Neuronal stem cell (in vitro differentiated cells): ENCODE results near the gene SURF4.

ENCODE experiments used
- DNase-seq: peaks from one replicate; pipeline ENCODE4 v3.0.0-alpha.2; 2013; ENCODE audit warnings: low spot score
- H2AFZ ChIP-seq: one replicate; pipeline ENCODE4 v1.6.1; 2013; ENCODE audit warnings: mild to moderate bottlenecking, low read length, inconsistent platforms
- H2AK5ac ChIP-seq: 2 replicates; pipeline ENCODE4 v1.6.1; 2013; ENCODE audit warnings: low read depth, mild to moderate bottlenecking, inconsistent platforms, low read length, moderate library complexity, mixed read lengths
- H2BK120ac ChIP-seq: 2 replicates; pipeline ENCODE4 v1.6.1; 2013; ENCODE audit warnings: low read depth, mild to moderate bottlenecking, inconsistent platforms, low read length, moderate library complexity, mixed read lengths
- H2BK12ac ChIP-seq: one replicate; pipeline ENCODE4 v1.6.1; 2013; ENCODE audit warnings: low read length, inconsistent platforms
- H2BK15ac ChIP-seq: 2 replicates; pipeline ENCODE4 v1.6.1; 2013; ENCODE audit warnings: mild to moderate bottlenecking, low read length, inconsistent platforms, mixed read lengths
- H2BK5ac ChIP-seq: one replicate; pipeline ENCODE4 v1.6.1; 2013; ENCODE audit warnings: inconsistent platforms, mild to moderate bottlenecking, low read length, moderate library complexity
- H3K14ac ChIP-seq: one replicate; pipeline ENCODE4 v1.6.1; 2013; ENCODE audit warnings: low read length, inconsistent platforms
- H3K18ac ChIP-seq: 2 replicates; pipeline ENCODE4 v1.6.1; 2013; ENCODE audit warnings: low read length, inconsistent platforms
- H3K23ac ChIP-seq: 2 replicates; pipeline ENCODE4 v1.6.1; 2013; ENCODE audit warnings: low read depth, mild to moderate bottlenecking, mixed read lengths, low read length, inconsistent platforms; ENCODE audit not compliant: poor library complexity
- H3K27ac ChIP-seq: replicated peaks from 3 replicates; pipeline ENCODE4 v1.5.1; 2013; ENCODE audit warnings: low read length, inconsistent platforms
- H3K27me3 ChIP-seq, 3 experiments: 2 replicates each; pipeline ENCODE4 v1.6.1; 2013; ENCODE audit warnings: low read length in 3 of 3, mild to moderate bottlenecking in 2 of 3, inconsistent platforms in 1 of 3, low read depth in 1 of 3, mixed read lengths in 1 of 3, moderate library complexity in 1 of 3; ENCODE audit not compliant: control insufficient read depth in 3 of 3, insufficient read depth in 3 of 3
- H3K36me3 ChIP-seq, 2 donors: replicated peaks in 1 of 2; 2 replicates each; pipeline ENCODE4 v1.6.1; 2013; ENCODE audit warnings: low read length in 2 of 2; ENCODE audit not compliant: control insufficient read depth in 2 of 2, insufficient read depth in 2 of 2
- H3K4ac ChIP-seq: 2 replicates; pipeline ENCODE4 v1.6.1; 2013; ENCODE audit warnings: inconsistent platforms, mild to moderate bottlenecking, low read length, moderate library complexity
- H3K4me1 ChIP-seq, 2 donors: 1 replicate in 1 of 2; 2 replicates in 1 of 2; pipeline ENCODE4 v1.6.1; 2013; ENCODE audit warnings: low read length in 2 of 2, low read depth in 1 of 2; ENCODE audit not compliant: control insufficient read depth in 2 of 2, insufficient read depth in 1 of 2
- H3K4me2 ChIP-seq: one replicate; pipeline ENCODE4 v1.6.1; 2013; ENCODE audit warnings: mild to moderate bottlenecking, low read length, inconsistent platforms; ENCODE audit not compliant: insufficient read depth, poor library complexity, severe bottlenecking
- H3K4me3 ChIP-seq, 2 donors: 2 replicates each; pipeline ENCODE4 v1.5.1; 2013; ENCODE audit warnings: low read length in 2 of 2, mild to moderate bottlenecking in 2 of 2, inconsistent platforms in 1 of 2, moderate library complexity in 1 of 2
- H3K79me1 ChIP-seq: one replicate; pipeline ENCODE4 v1.6.1; 2013; ENCODE audit warnings: low read depth, mild to moderate bottlenecking, inconsistent platforms, low read length, moderate library complexity
- H3K9ac ChIP-seq: one replicate; pipeline ENCODE4 v1.6.1; 2013; ENCODE audit warnings: mild to moderate bottlenecking, low read depth, low read length, inconsistent platforms; ENCODE audit not compliant: poor library complexity
- H3K9me3 ChIP-seq, 2 donors: replicated peaks in 1 of 2; 2 replicates each; pipeline versions ENCODE3 to v1.6.1; 2013; ENCODE audit warnings: low read length in 2 of 2, mild to moderate bottlenecking in 2 of 2, inconsistent platforms in 1 of 2, low read depth in 1 of 2, mixed read lengths in 1 of 2, moderate library complexity in 1 of 2; ENCODE audit not compliant: control insufficient read depth in 2 of 2, insufficient read depth in 1 of 2
- H4K8ac ChIP-seq: one replicate; pipeline ENCODE4 v1.6.1; 2013; ENCODE audit warnings: low read depth, mild to moderate bottlenecking, inconsistent platforms, low read length, moderate library complexity
- H4K91ac ChIP-seq: one replicate; pipeline ENCODE4 v1.6.1; 2013; ENCODE audit warnings: low read length, low read depth, mild to moderate bottlenecking, inconsistent platforms; ENCODE audit not compliant: poor library complexity
- WGBS, 2 donors: extraction: QIAGEN DNeasy Blood & Tissue Kit; methylation state at CpG; one replicate each; pipeline ENCODE4 v1.1.7; 2013; ENCODE audit warnings: missing lambda C conversion rate in 2 of 2, mixed read lengths in 1 of 2; ENCODE audit not compliant: insufficient read length in 2 of 2, insufficient replicate concordance in 1 of 2; ENCODE audit errors: extremely low coverage in 2 of 2; 5-methylcytosine and 5-hydroxymethylcytosine counted together

SURF4 gene

GRCh38 chr9:133362359-133363044, 13.4 kb downstream of the SURF4 start:
- H2AK5ac ChIP-seq, result no peak overlapping the region
- no peak overlapping the region for H2BK15ac ChIP-seq
- peaks cover 59 to 98% of the 10 kb centered on the region in 2 donors for H3K36me3 ChIP-seq
- no peaks in the 10 kb centered on the region for H3K27me3 ChIP-seq
- peaks cover 14% of the 10 kb centered on the region for H3K79me1 ChIP-seq
- no peak overlapping the region for H3K4me3 ChIP-seq
- no CpG with 5 or more reads among the region's 15 CpGs for WGBS, 2 donors
- no peak overlapping the region for H3K18ac ChIP-seq
- no peak overlapping the region for H3K4ac ChIP-seq
- no peak overlapping the region for H3K14ac ChIP-seq
- no peak overlapping the region for H3K9ac ChIP-seq
- DNase-seq, result no peak
- no peak overlapping the region for H3K27ac ChIP-seq
- H3K4me1 ChIP-seq, result peaks cover 0 to under 1% of the 10 kb centered on the region in 2 donors
- no peak overlapping the region for H4K91ac ChIP-seq
- no peak overlapping the region for H2BK5ac ChIP-seq
- H2BK12ac ChIP-seq, result no peak overlapping the region
- no peak overlapping the region for H3K4me2 ChIP-seq
- H3K9me3 ChIP-seq, result no peaks in the 10 kb centered on the region
- no peak overlapping the region for H2BK120ac ChIP-seq
- no peak overlapping the region for H4K8ac ChIP-seq
- no peak overlapping the region for H2AFZ ChIP-seq
- H3K23ac ChIP-seq, result no peak overlapping the region

GRCh38 chr9:133361507-133362092, 14.3 kb downstream of the SURF4 start:
- peaks cover 4 to 6% of the 10 kb centered on the region in 2 donors for H3K4me1 ChIP-seq
- H2BK12ac ChIP-seq, result no peak overlapping the region
- H2BK15ac ChIP-seq, result no peak overlapping the region
- no peak overlapping the region for H3K23ac ChIP-seq
- H3K9ac ChIP-seq, result no peak overlapping the region
- no peak overlapping the region for H3K4me2 ChIP-seq
- no peak overlapping the region for H3K27ac ChIP-seq
- no peaks in the 10 kb centered on the region for H3K9me3 ChIP-seq
- no peak overlapping the region for H4K8ac ChIP-seq
- H3K14ac ChIP-seq, result no peak overlapping the region
- H2AFZ ChIP-seq, result no peak overlapping the region
- no peak for DNase-seq
- peaks cover 16% of the 10 kb centered on the region for H3K79me1 ChIP-seq
- H2AK5ac ChIP-seq, result no peak overlapping the region
- H2BK120ac ChIP-seq, result no peak overlapping the region
- H2BK5ac ChIP-seq, result no peak overlapping the region
- peaks cover 50 to 91% of the 10 kb centered on the region in 2 donors for H3K36me3 ChIP-seq
- WGBS, 2 donors, result no CpG with 5 or more reads among the region's 13 CpGs
- no peaks in the 10 kb centered on the region for H3K27me3 ChIP-seq
- no peak overlapping the region for H3K18ac ChIP-seq
- no peak overlapping the region for H3K4me3 ChIP-seq
- H4K91ac ChIP-seq, result no peak overlapping the region
- H3K4ac ChIP-seq, result no peak overlapping the region

- no peaks in the 10 kb centered on the region for H3K27me3 ChIP-seq
- no peak overlapping the region for H3K27ac ChIP-seq
- WGBS, 2 donors, result no CpG with 5 or more reads among the region's 21 CpGs
- no peak overlapping the region for H3K18ac ChIP-seq
- no peak overlapping the region for H3K23ac ChIP-seq
- peaks cover 43 to 82% of the 10 kb centered on the region in 2 donors for H3K36me3 ChIP-seq
- H2BK120ac ChIP-seq, result no peak overlapping the region
- no peaks in the 10 kb centered on the region for H3K9me3 ChIP-seq
- H2AFZ ChIP-seq, result no peak overlapping the region
- no peak overlapping the region for H4K91ac ChIP-seq
- no peak overlapping the region for H3K14ac ChIP-seq
- H4K8ac ChIP-seq, result no peak overlapping the region
- H3K4me2 ChIP-seq, result no peak overlapping the region
- H3K9ac ChIP-seq, result no peak overlapping the region
- H2BK12ac ChIP-seq, result no peak overlapping the region
- no peak overlapping the region for H2BK5ac ChIP-seq
- H2BK15ac ChIP-seq, result no peak overlapping the region
- H3K4me3 ChIP-seq, result no peak overlapping the region
- H2AK5ac ChIP-seq, result no peak overlapping the region
- H3K79me1 ChIP-seq, result peaks cover 17% of the 10 kb centered on the region
- no peak overlapping the region for H3K4ac ChIP-seq
- DNase-seq, result no peak
- peaks cover 4 to 10% of the 10 kb centered on the region in 2 donors for H3K4me1 ChIP-seq
Measured at GRCh38 chr9:133360400-133361393, 15.2 kb downstream of the SURF4 start.
